ENCODE measurements around the gene CTNNA1.

Gene CTNNA1

GRCh38 chr5:138948471-138949222 lies 195.4 kb downstream of the CTNNA1 start:
- no peak for DNase-seq

GRCh38 chr5:138949223-138949574 lies 196.0 kb downstream of the CTNNA1 start:
- DNase-seq = no peak

GRCh38 chr5:138949988-138950387 lies 196.8 kb downstream of the CTNNA1 start:
- DNase-seq = peak in 2 of 56 donors; percentile 45 to 58

- DNase-seq = peak in 40 of 56 donors; percentile 34 to 86 (median 58)
Observed at GRCh38 chr5:138950421-138951031, 197.3 kb downstream of the CTNNA1 start.

- DNase-seq = no peak
Observed at GRCh38 chr5:138951091-138951985, 198.1 kb downstream of the CTNNA1 start.

GRCh38 chr5:138951986-138952735 lies 198.9 kb downstream of the CTNNA1 start:
- DNase-seq = no peak

- peak in 11 of 56 donors; percentile 27 to 77 (median 62) for DNase-seq
Observed at GRCh38 chr5:138952962-138953361, 199.7 kb downstream of the CTNNA1 start.

- peak in 55 of 56 donors; percentile 45 to 96 (median 82) for DNase-seq
Observed at GRCh38 chr5:138953387-138954256, 200.4 kb downstream of the CTNNA1 start.

GRCh38 chr5:138954257-138955012 lies 201.2 kb downstream of the CTNNA1 start:
- peak in 1 of 56 donors; percentile 39 for DNase-seq

GRCh38 chr5:138955013-138955660 lies 201.9 kb downstream of the CTNNA1 start:
- peak in 34 of 56 donors; percentile 26 to 78 (median 46) for DNase-seq

GRCh38 chr5:138955671-138956295 lies 202.6 kb downstream of the CTNNA1 start:
- no peak for DNase-seq

- no peak for DNase-seq
Observed at GRCh38 chr5:138956801-138957200, 203.6 kb downstream of the CTNNA1 start.

GRCh38 chr5:138960145-138960692 lies 207.0 kb downstream of the CTNNA1 start:
- DNase-seq = no peak

GRCh38 chr5:138961221-138961620 lies 208.0 kb downstream of the CTNNA1 start:
- no peak for DNase-seq

GRCh38 chr5:138961729-138962128 lies 208.5 kb downstream of the CTNNA1 start:
- no peak for DNase-seq

GRCh38 chr5:138962614-138963370 lies 209.6 kb downstream of the CTNNA1 start:
- no peak for DNase-seq

- DNase-seq = no peak
Observed at GRCh38 chr5:138963763-138964371, 210.6 kb downstream of the CTNNA1 start.
